SU-DHL-6 (cell line): Measurements from ENCODE around the gene CHST2.

Experiments
- H2AFZ ChIP-seq: fragments of 200-600 bp; sonication (generic); 2 replicates; pipeline ENCODE4 v1.6.1; 2014; ENCODE audit warnings: low read depth, mild to moderate bottlenecking, moderate library complexity, mixed read lengths, antibody characterized with exemption, low read length; ENCODE audit not compliant: severe bottlenecking
- H3F3A ChIP-seq: fragments of 200-600 bp; shearing (Covaris generic); 2 replicates; pipeline ENCODE4 v1.6.0; 2016; ENCODE audit warnings: antibody characterized with exemption, mild to moderate bottlenecking; ENCODE audit not compliant: insufficient read depth
- H3K27ac ChIP-seq: fragments of 200-600 bp; sonication (generic); 2 replicates; pipeline ENCODE4 v1.5.1; 2016; ENCODE audit warnings: low read depth, mild to moderate bottlenecking, low read length, moderate library complexity, mixed read lengths
- H3K27me3 ChIP-seq: fragments of 200-600 bp; sonication (generic), shearing (Covaris generic); 2 replicates; pipeline ENCODE4 v1.6.0; 2014; ENCODE audit warnings: mild to moderate bottlenecking, low read length
- H3K36me3 ChIP-seq: fragments of 200-600 bp; sonication (generic); 2 replicates; pipeline ENCODE4 v1.6.1; 2014; ENCODE audit warnings: mild to moderate bottlenecking, low read length, mixed read lengths
- H3K4me2 ChIP-seq: fragments of 300-600, 200-600 bp; shearing (Covaris generic), sonication (generic); 2 replicates; pipeline ENCODE4 v1.6.0; 2014; ENCODE audit warnings: low read length, low read depth, mild to moderate bottlenecking; ENCODE audit not compliant: poor library complexity, severe bottlenecking
- H3K4me3 ChIP-seq: fragments of 200-600 bp; sonication (generic); 2 replicates; pipeline ENCODE4 v1.5.1; 2014; ENCODE audit warnings: antibody characterized with exemption, low read length, mild to moderate bottlenecking, mixed read lengths; ENCODE audit not compliant: insufficient read depth, poor library complexity, severe bottlenecking
- H3K79me2 ChIP-seq: fragments of 200-600 bp; sonication (generic); 2 replicates; pipeline ENCODE4 v1.6.1; 2014; ENCODE audit warnings: mild to moderate bottlenecking, low read length, moderate library complexity; ENCODE audit not compliant: insufficient read depth
- H3K9ac ChIP-seq: fragments of 200-600 bp; sonication (generic); 2 replicates; pipeline ENCODE4 v1.7.0; 2014; ENCODE audit warnings: mild to moderate bottlenecking, low read length
- H3K9me2 ChIP-seq: fragments of 200-600 bp; sonication (generic); replicated peaks from 2 replicates; pipeline ENCODE4 v1.6.1; 2014; ENCODE audit warnings: low read length; ENCODE audit not compliant: insufficient read depth
- H3K9me3 ChIP-seq: fragments of 200-600 bp; sonication (generic); 2 replicates; pipeline ENCODE4 v1.6.1; 2014; ENCODE audit warnings: low read length, mixed read lengths; ENCODE audit not compliant: insufficient read depth
- H4K20me1 ChIP-seq: fragments of 200-600 bp; sonication (generic); 2 replicates; pipeline ENCODE4 v1.6.1; 2014; ENCODE audit warnings: low read depth, mild to moderate bottlenecking, antibody characterized with exemption, low read length, moderate library complexity, mixed read lengths
- CTCF ChIP-seq: fragments of 200-600 bp; sonication (generic); IDR thresholded peaks from one replicate; pipeline ENCODE4 v1.5.1; 2017; ENCODE audit warnings: antibody characterized with exemption, mild to moderate bottlenecking, low read length, moderate library complexity; ENCODE audit not compliant: insufficient read depth, poor library complexity, severe bottlenecking
- EZH2phosphoT487 ChIP-seq: fragments of 200-600 bp; sonication (generic), shearing (Covaris generic); conservative IDR thresholded peaks from 2 replicates; pipeline ENCODE4 v1.6.1; 2018; ENCODE audit warnings: mild to moderate bottlenecking, antibody characterized with exemption, low read length, moderate library complexity, mixed read lengths

CHST2 gene

GRCh38 chr3:143137435-143138036 is 18.0 kb downstream of the CHST2 start:
- no peak for TF ChIP-seq EZH2phosphoT487
- TF ChIP-seq CTCF = no peak
- Histone ChIP-seq H3K79me2 (no peaks in the 10 kb centered on the region), H3F3A (no peaks in the 10 kb centered on the region), H3K9ac (no peak overlapping the region), H3K9me3 (no peaks in the 10 kb centered on the region), H3K27ac (no peak overlapping the region), H3K27me3 (no peaks in the 10 kb centered on the region), H2AFZ (no peak overlapping the region), H4K20me1 (no peaks in the 10 kb centered on the region), H3K4me3 (no peak overlapping the region), H3K4me2 (no peak overlapping the region), H3K9me2 (no peaks in the 10 kb centered on the region), H3K36me3 (no peaks in the 10 kb centered on the region)

GRCh38 chr3:143138953-143139352 is 19.4 kb downstream of the CHST2 start:
- no peak overlapping the region for H2AFZ ChIP-seq
- H3K9me3 ChIP-seq = no peaks in the 10 kb centered on the region
- no peaks in the 10 kb centered on the region for H3K9me2 ChIP-seq
- H3K36me3 ChIP-seq = no peaks in the 10 kb centered on the region
- no peak overlapping the region for H3K9ac ChIP-seq
- H3K4me3 ChIP-seq = no peak overlapping the region
- H4K20me1 ChIP-seq = no peaks in the 10 kb centered on the region
- no peaks in the 10 kb centered on the region for H3K27me3 ChIP-seq
- no peaks in the 10 kb centered on the region for H3F3A ChIP-seq
- TF ChIP-seq CTCF (no peak), EZH2phosphoT487 (no peak)
- no peak overlapping the region for H3K4me2 ChIP-seq
- no peak overlapping the region for H3K27ac ChIP-seq
- H3K79me2 ChIP-seq = no peaks in the 10 kb centered on the region

GRCh38 chr3:143139762-143140161 is 20.2 kb downstream of the CHST2 start:
- no peaks in the 10 kb centered on the region for H4K20me1 ChIP-seq
- H3K4me2 ChIP-seq = no peak overlapping the region
- H3K4me3 ChIP-seq = no peak overlapping the region

More at GRCh38 chr3:143139762-143140161, 20.2 kb downstream of the CHST2 start:
- H3K9me2 ChIP-seq = no peaks in the 10 kb centered on the region
- TF ChIP-seq CTCF (no peak), EZH2phosphoT487 (no peak)
- H3K79me2 ChIP-seq = no peaks in the 10 kb centered on the region
- no peaks in the 10 kb centered on the region for H3F3A ChIP-seq
- no peaks in the 10 kb centered on the region for H3K27me3 ChIP-seq
- no peak overlapping the region for H3K27ac ChIP-seq
- no peaks in the 10 kb centered on the region for H3K36me3 ChIP-seq
- no peak overlapping the region for H2AFZ ChIP-seq
- H3K9ac ChIP-seq = no peak overlapping the region
- H3K9me3 ChIP-seq = no peaks in the 10 kb centered on the region
